ENCODE results near the gene PLCB1.

- TF ChIP-seq POLR2A (IDR thresholded peaks at IDR 0.05; ENCODE audit: low read length) (no peak), GATA1 (IDR thresholded peaks at IDR 0.05; ENCODE audit: low read depth, low read length) (no peak)
These were observed 410.0 kb downstream of the PLCB1 start for GRCh38 chr20:8542110-8542486.
